Memory B cell (primary cell): Measurements from ENCODE around the gene TENM3.

ENCODE experiments used
- ATAC-seq: fragments of 150-1000 bp; cut with Tn5 transposase; 2 replicates; pipeline ENCODE4 v1.10.0; 2021; ENCODE audit warnings: low read depth, mild to moderate bottlenecking, moderate library complexity
- DNase-seq, 2 donors: peaks; one replicate each; pipeline ENCODE4 v3.0.0; 2022; ENCODE audit warnings: low spot score in 2 of 2
- H3K27ac Mint-ChIP-seq: one replicate; pipeline ENCODE4 v1.8.0; 2022; ENCODE audit warnings: mild to moderate bottlenecking, moderate library complexity, mixed read lengths
- H3K27me3 Mint-ChIP-seq: one replicate; pipeline ENCODE4 v1.8.0; 2022; ENCODE audit warnings: mixed read lengths
- H3K36me3 Mint-ChIP-seq: one replicate; pipeline ENCODE4 v1.8.0; 2022; ENCODE audit warnings: mild to moderate bottlenecking, mixed read lengths
- H3K4me1 Mint-ChIP-seq: one replicate; pipeline ENCODE4 v1.8.0; 2022; ENCODE audit warnings: mixed read lengths
- H3K4me3 Mint-ChIP-seq: one replicate; pipeline ENCODE4 v1.8.0; 2022; ENCODE audit warnings: mild to moderate bottlenecking, moderate library complexity, mixed read lengths
- H3K9me3 Mint-ChIP-seq: one replicate; pipeline ENCODE4 v1.8.0; 2022; ENCODE audit warnings: mixed read lengths

TENM3 gene

DNA sequence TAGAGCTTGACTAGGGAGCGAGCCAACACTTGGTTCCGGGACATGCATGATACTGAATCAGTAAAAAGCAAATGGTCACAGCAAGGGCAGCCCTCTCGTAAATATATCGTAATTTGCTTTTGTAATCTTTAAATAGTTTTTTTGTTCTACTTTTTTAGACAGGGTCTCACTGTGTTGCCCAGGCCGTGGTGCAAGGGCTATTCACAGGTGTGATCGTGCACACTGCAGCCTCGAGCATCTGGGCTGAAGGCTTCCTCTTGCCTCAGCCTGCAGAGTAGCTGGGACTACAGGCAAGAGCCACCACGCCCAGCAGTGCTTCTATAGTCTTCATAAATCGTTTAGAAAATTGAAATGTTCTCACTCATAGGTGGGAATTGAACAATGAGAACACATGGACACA is 309.7 kb downstream of the TENM3 start:
- Mint-ChIP-seq H3K4me1 (no peaks in the 10 kb centered on the region), H3K27me3 (no peaks in the 10 kb centered on the region), H3K36me3 (no peaks in the 10 kb centered on the region), H3K27ac (no peak overlapping the region), H3K9me3 (no peaks in the 10 kb centered on the region), H3K4me3 (no peak overlapping the region)
- no peak for ATAC-seq
- DNase-seq, result no peak

- H3K4me3 Mint-ChIP-seq, result no peak overlapping the region
- no peak overlapping the region for H3K27ac Mint-ChIP-seq
- H3K4me1 Mint-ChIP-seq, result no peaks in the 10 kb centered on the region
- H3K27me3 Mint-ChIP-seq, result no peaks in the 10 kb centered on the region
- ATAC-seq (no peak), DNase-seq (no peak)
- no peaks in the 10 kb centered on the region for H3K9me3 Mint-ChIP-seq
- H3K36me3 Mint-ChIP-seq, result no peaks in the 10 kb centered on the region
Measured at GRCh38 chr4:182553653-182554052, 310.5 kb downstream of the TENM3 start.

GRCh38 chr4:182554736-182555135 is 311.5 kb downstream of the TENM3 start:
- H3K4me3 Mint-ChIP-seq, result no peak overlapping the region
- H3K27me3 Mint-ChIP-seq, result no peaks in the 10 kb centered on the region
- no peaks in the 10 kb centered on the region for H3K36me3 Mint-ChIP-seq
- H3K9me3 Mint-ChIP-seq, result no peaks in the 10 kb centered on the region
- H3K27ac Mint-ChIP-seq, result no peak overlapping the region
- H3K4me1 Mint-ChIP-seq, result no peaks in the 10 kb centered on the region
- ATAC-seq (no peak), DNase-seq (no peak)

DNA sequence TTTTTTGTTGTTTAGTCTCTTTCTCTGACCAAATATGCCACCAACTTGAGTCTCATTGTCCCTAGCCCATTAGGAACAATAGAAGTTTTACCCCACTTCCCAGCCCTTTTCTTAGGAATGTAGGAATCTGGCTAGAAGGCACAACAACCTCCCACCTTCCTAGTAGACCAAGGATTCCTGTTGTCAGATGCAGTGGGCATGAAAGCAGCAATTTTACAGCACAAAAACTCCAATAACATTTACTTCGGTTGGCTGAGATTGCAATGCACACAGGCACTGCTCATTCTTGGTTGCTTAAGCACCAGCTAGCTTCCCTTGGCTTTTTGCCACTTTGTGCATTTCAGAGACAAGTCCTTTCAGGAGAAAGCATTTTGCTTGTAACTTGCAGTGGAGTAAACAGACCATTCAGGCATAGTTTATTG is 312.8 kb downstream of the TENM3 start:
- ATAC-seq, result no peak
- H3K9me3 Mint-ChIP-seq, result no peaks in the 10 kb centered on the region
- H3K4me1 Mint-ChIP-seq, result no peaks in the 10 kb centered on the region
- no peak for DNase-seq
- H3K27me3 Mint-ChIP-seq, result peaks cover 7% of the 10 kb centered on the region
- no peaks in the 10 kb centered on the region for H3K36me3 Mint-ChIP-seq
- no peak overlapping the region for H3K27ac Mint-ChIP-seq
- H3K4me3 Mint-ChIP-seq, result no peak overlapping the region

- peaks cover 7% of the 10 kb centered on the region for H3K27me3 Mint-ChIP-seq
- no peak for DNase-seq
- no peak for ATAC-seq
- no peak overlapping the region for H3K27ac Mint-ChIP-seq
- H3K4me3 Mint-ChIP-seq, result no peak overlapping the region
- H3K36me3 Mint-ChIP-seq, result no peaks in the 10 kb centered on the region
- H3K9me3 Mint-ChIP-seq, result no peaks in the 10 kb centered on the region
- H3K4me1 Mint-ChIP-seq, result no peaks in the 10 kb centered on the region
Measured at GRCh38 chr4:182556580-182556979, 313.4 kb downstream of the TENM3 start.

GRCh38 chr4:182560358-182560757 is 317.2 kb downstream of the TENM3 start:
- H3K27me3 Mint-ChIP-seq, result peaks cover 7% of the 10 kb centered on the region
- no peak for ATAC-seq
- H3K9me3 Mint-ChIP-seq, result no peaks in the 10 kb centered on the region
- no peaks in the 10 kb centered on the region for H3K36me3 Mint-ChIP-seq
- H3K4me3 Mint-ChIP-seq, result no peak overlapping the region
- no peak overlapping the region for H3K27ac Mint-ChIP-seq
- no peaks in the 10 kb centered on the region for H3K4me1 Mint-ChIP-seq
- no peak for DNase-seq

GRCh38 chr4:182562350-182562749 is 319.1 kb downstream of the TENM3 start:
- no peak overlapping the region for H3K27ac Mint-ChIP-seq
- no peak for DNase-seq
- ATAC-seq, result no peak
- no peaks in the 10 kb centered on the region for H3K4me1 Mint-ChIP-seq
- no peaks in the 10 kb centered on the region for H3K9me3 Mint-ChIP-seq
- H3K36me3 Mint-ChIP-seq, result no peaks in the 10 kb centered on the region
- peaks cover 7% of the 10 kb centered on the region for H3K27me3 Mint-ChIP-seq
- no peak overlapping the region for H3K4me3 Mint-ChIP-seq

- no peak for DNase-seq
- Mint-ChIP-seq H3K4me3 (no peak overlapping the region), H3K27ac (no peak overlapping the region), H3K36me3 (no peaks in the 10 kb centered on the region), H3K27me3 (peaks cover 9% of the 10 kb centered on the region), H3K4me1 (no peaks in the 10 kb centered on the region), H3K9me3 (no peaks in the 10 kb centered on the region)
- no peak for ATAC-seq
Measured at GRCh38 chr4:182564724-182565369, 321.6 kb downstream of the TENM3 start.

DNA sequence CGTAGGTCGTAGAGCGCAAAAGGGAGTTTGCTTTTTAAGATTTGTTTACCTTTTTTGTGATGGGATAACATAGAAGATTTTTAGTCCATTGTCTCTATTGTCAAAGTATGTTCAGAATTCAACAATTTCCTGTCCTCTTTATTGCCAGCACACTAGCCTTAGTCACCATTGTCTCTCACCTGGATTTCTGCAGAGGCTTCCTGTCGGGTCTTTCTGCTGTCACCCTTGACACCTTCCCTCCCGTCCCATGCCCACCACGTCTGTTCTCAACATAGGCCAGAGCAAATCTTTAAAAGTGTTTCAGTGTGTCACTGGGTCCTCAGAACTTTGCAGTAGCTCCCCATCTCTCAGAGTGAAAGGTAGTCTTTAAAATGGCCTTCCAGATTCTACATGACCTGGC is 323.9 kb downstream of the TENM3 start:
- Mint-ChIP-seq H3K27ac (no peak overlapping the region), H3K4me3 (no peak overlapping the region), H3K27me3 (peaks cover 2% of the 10 kb centered on the region), H3K9me3 (no peaks in the 10 kb centered on the region), H3K36me3 (no peaks in the 10 kb centered on the region), H3K4me1 (no peaks in the 10 kb centered on the region)
- DNase-seq (no peak), ATAC-seq (no peak)

GRCh38 chr4:182569561-182569960 is 326.4 kb downstream of the TENM3 start:
- Mint-ChIP-seq H3K9me3 (no peaks in the 10 kb centered on the region), H3K36me3 (no peaks in the 10 kb centered on the region), H3K27me3 (peaks cover 2% of the 10 kb centered on the region), H3K4me3 (no peak overlapping the region), H3K4me1 (no peaks in the 10 kb centered on the region), H3K27ac (no peak overlapping the region)
- no peak for ATAC-seq
- DNase-seq, result no peak

DNA sequence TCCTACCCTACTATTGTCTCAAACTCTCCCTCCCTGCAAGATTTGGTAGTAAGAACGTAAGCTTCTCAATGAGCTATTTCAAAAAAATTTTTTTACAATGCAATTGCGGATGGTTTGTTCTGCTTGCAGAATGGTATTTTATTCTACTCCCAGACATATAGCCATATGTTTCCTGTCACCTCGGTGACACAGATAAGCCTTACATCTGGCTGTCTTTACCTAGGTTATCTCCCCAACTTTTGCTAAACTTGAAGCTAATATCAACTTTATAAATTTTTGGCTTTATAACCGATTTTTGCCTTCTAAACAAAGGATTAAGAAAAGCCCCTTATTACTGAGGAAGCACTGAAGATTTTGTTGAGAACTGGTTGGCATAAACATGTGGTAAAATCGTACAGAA is 331.5 kb downstream of the TENM3 start:
- DNase-seq, result no peak
- H3K27ac Mint-ChIP-seq, result no peak overlapping the region

GRCh38 chr4:182575225-182575624 is 332.0 kb downstream of the TENM3 start:
- no peaks in the 10 kb centered on the region for H3K9me3 Mint-ChIP-seq
- H3K27me3 Mint-ChIP-seq, result no peaks in the 10 kb centered on the region
- ATAC-seq (no peak), DNase-seq (no peak)
- H3K4me3 Mint-ChIP-seq, result no peak overlapping the region
- H3K4me1 Mint-ChIP-seq, result no peaks in the 10 kb centered on the region
- H3K27ac Mint-ChIP-seq, result no peak overlapping the region
- no peaks in the 10 kb centered on the region for H3K36me3 Mint-ChIP-seq

More for the DNA sequence above, 331.5 kb downstream of the TENM3 start:
- Mint-ChIP-seq H3K36me3 (no peaks in the 10 kb centered on the region), H3K4me3 (no peak overlapping the region), H3K4me1 (no peaks in the 10 kb centered on the region), H3K9me3 (no peaks in the 10 kb centered on the region), H3K27me3 (no peaks in the 10 kb centered on the region)
- ATAC-seq, result no peak

GRCh38 chr4:182576601-182577289 is 333.5 kb downstream of the TENM3 start:
- H3K4me3 Mint-ChIP-seq, result no peak overlapping the region
- no peaks in the 10 kb centered on the region for H3K27me3 Mint-ChIP-seq
- no peak for DNase-seq
- ATAC-seq, result no peak
- H3K4me1 Mint-ChIP-seq, result no peaks in the 10 kb centered on the region
- H3K9me3 Mint-ChIP-seq, result no peaks in the 10 kb centered on the region
- no peak overlapping the region for H3K27ac Mint-ChIP-seq
- no peaks in the 10 kb centered on the region for H3K36me3 Mint-ChIP-seq

DNA sequence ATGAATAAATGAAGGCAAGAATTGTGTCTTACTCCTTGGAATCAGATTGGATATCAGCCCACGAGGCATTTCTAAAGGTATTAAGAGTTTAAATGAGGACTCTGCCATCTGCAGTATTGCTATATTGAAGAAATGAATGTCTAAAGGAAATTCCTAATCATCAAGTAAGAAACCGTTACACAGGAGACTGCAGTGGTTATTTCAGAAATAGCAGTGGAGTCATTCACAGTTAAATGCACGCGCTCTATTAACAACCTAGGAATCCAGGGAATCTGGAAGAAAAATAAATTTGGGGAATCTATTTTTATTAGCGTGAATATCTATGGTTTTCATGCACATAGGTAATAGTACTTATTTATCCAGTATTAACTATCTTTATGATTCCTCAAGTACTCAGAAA is 334.2 kb downstream of the TENM3 start:
- ATAC-seq, result no peak
- H3K36me3 Mint-ChIP-seq, result no peaks in the 10 kb centered on the region
- H3K9me3 Mint-ChIP-seq, result no peaks in the 10 kb centered on the region
- H3K27me3 Mint-ChIP-seq, result no peaks in the 10 kb centered on the region
- H3K4me1 Mint-ChIP-seq, result no peaks in the 10 kb centered on the region
- H3K4me3 Mint-ChIP-seq, result no peak overlapping the region
- no peak overlapping the region for H3K27ac Mint-ChIP-seq
- no peak for DNase-seq

DNA sequence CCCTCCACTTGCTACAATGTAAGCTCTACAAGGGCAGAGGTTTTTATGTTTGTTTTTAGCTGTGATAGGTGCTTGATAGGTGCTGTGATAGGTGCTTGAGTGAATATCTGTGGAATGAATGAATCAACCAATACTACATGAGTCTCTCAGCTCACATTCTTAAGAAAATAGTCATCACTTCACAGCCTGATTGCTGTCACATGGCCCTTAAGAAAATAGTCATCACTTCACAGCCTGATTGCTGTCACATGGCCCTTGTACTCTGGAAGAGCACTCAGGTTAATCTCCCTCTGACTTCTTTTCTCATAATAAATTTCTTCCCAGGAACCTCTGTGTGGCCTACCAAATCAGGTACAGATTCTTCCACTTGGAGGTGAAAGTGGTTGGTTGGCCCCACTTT is 335.2 kb downstream of the TENM3 start:
- no peak overlapping the region for H3K4me3 Mint-ChIP-seq
- H3K27me3 Mint-ChIP-seq, result no peaks in the 10 kb centered on the region
- ATAC-seq (no peak), DNase-seq (no peak)
- H3K27ac Mint-ChIP-seq, result no peak overlapping the region
- no peaks in the 10 kb centered on the region for H3K9me3 Mint-ChIP-seq
- no peaks in the 10 kb centered on the region for H3K36me3 Mint-ChIP-seq
- H3K4me1 Mint-ChIP-seq, result no peaks in the 10 kb centered on the region
